NCI-H460 (cell line): ENCODE data around the gene NAA15. TPM values are rescaled to one million over a fixed set of nuclear protein-coding genes. Genes with fewer than 3 reads are reported as not detected.
A peak's percentile ranks its signal among the peaks of the same experiment; 100 is the strongest.
"Not testable (repeated sequence)": the region's sequence is repeated elsewhere in the genome, so short reads cannot be mapped to it uniquely, and the experiment has no call there.

Source experiments
- DNase-seq: peaks from one replicate; pipeline ENCODE4 v3.0.0-alpha.2; 2016; ENCODE audit warnings: low read depth; ENCODE audit errors: extremely low read depth
- total RNA-seq: library from RNA; depleted of rRNA; stranded (reverse); fragments of >200 nt; shearing (Covaris generic); gene quantifications from 2 replicates; pipeline ENCODE4 v1.2.3, GENCODE V29; 2014

Gene NAA15
- total RNA-seq, 1 experiment from 2014 or later: 45.8 TPM

DNA sequence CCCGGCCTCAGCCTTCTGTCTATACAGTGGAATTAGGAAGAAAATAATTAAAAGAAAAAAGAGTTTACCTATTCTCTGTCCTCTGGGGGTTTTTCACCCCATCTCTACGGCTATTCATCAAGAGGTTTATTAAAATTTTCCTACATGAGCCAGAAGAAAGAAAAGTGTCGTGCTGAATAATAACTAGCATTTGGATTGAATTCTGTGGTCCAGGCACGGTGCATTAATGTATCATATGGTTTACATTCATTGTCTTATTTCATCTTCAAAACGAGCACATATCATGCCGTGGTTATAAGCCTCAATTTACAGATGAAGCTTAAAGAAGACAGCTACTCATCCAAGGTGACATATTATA, 5.4 kb upstream of the NAA15 start:
- no peak for DNase-seq

DNA sequence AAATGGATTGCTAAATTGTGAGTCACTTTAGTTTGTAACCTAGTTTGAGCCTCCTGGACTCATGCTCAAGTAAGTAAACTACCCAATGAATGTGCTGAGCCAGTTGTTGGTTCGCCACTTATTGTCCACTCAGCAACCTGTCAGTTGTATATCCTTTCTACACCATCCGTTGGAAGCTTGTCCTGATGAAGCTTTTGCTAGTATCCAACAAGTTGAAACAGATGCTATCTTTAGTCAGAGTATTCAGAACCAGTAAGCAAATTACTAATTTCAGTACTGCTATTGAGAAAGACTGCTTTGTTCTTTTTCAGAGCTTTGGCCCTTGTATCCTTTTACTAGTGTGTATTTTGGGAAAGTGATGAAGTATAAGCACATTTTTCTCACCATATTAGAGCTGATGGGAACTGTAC, 4.3 kb upstream of the NAA15 start:
- no peak for DNase-seq

DNA sequence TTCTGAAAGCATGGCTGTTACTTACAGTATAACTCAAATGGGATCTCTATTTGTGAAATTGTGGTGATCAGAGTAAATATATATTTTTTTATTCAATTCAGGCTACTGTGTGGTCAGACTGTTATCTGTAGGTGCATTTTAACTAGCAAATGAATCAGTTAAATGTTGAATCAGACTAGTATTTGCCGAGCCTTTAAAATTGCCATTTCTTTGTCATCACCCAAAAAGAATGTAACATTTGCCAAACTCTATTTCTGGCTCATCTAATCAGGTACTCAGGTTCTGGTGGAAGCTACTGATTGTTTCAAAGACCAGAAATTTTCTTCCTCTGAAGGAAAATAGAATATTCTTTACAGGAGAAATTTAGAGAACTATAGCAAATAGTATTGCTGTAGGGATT, 1.8 kb upstream of the NAA15 start:
- no peak for DNase-seq

DNA sequence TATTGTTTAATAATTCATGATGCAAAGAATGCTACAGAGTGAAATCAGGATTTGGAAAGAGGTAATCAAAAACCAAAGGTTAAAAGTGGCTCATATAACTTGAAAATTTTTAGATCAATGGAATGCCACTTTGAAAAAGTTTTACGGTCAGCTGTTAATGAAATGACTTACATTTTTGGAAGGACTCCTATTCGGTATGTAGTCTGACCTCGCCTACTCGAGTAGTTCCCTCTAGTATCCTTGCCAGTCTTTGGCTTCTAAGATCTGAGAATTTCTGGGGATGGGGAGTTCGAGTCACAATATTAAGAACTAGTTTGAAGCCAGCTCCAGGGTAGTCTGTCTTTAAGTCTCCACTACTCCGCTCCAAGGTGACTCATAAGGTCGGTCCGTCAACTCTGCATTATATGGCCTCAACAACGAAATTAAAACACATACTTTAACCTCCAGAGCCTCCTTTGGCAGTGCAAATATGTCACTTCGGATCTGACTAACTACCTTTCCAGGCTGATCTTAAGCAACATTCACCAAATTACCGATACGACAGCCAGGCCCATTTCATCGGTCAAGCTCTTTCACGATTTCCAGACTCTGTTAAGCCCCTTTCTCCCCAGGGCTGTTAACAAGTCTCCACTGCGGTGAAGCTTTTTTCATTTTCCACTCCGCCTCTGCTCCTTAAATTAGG, 733 bp upstream of the NAA15 start:
- DNase-seq: peak; percentile 14

DNA sequence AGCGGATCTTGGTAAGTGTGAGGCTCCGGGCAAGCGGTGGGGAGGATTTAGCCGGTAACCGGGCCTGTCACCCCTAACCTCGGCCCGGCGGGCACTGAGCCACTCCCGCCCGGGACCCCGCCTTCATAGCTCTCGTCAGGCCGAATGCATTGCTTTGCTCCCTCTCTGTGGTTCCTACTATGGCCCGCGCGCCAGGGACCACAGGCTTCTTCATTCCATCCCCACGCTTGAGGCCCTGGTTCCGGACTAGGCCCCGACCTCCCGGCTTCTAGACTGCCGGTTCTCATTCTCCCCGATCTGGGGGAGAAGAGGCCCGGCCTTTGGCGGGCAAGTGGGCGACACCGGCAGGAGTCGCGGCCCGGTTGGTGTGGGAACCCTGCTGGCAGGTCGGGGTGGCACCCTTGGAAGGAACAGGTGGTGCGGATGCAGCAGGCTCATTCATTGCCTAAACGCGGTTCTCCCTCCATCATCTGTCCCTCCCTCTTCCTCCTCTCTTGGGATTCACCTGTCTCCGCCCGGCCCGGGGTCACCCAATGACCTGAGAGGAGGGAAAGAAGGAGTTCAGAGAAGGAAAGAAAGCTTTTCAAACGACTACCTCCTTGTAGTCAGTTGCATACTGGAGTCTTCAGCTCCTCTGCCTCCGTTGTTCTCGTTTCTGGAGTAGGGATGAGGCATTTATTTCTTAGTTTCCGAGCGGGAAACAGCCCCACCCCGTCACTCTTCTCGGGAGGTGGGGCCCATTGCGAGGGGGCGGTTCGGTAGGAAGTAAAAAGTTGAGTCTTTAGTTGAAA, 711 bp downstream of the NAA15 start, which contains the start of gene NDUFC1:
TSS of gene NDUFC1 (minus strand) at position 657 of the 791 bp plus-strand sequence. CDS start 6,679 bp downstream, outside the sequence.
- no peak for DNase-seq

DNA sequence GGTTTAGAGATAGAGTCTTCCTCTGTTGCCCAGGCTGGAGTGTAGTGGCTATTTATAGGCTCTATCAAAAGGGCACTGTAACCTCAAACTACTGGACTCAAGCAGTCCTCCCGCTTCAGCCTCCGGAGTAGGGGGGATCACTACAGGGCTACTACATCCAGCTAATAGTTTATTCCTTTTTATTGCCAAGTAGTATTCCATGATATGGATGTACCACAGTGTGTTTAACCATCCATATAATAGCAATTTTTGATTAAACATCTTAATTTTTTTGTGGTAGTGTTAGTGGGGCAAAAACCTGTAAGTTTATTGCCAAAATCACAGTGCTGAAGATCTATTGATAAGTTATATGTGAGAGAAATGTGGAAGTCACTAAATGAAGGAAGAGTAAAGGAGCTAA, 3.6 kb downstream of the NAA15 start:
- no peak for DNase-seq

DNA sequence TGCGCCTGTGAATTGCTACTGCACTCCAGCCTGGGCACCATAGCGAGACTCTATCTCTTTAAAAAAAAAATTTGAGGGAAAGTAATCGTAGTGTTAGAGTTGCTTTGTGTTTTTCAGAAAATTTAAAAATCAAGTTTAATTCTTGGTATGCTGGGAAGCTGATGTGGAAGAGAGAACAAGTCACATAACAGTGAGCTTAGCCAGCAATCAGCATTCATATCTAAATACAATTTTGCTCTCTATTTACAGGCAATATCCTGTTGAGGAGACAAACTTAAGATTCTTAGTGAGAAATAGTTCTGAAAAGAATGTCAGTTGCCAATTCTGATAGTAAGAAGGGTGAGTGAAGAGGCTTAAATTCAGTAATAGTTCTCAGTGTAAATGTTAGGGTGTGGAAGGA, 10.6 kb downstream of the NAA15 start:
- no peak for DNase-seq

DNA sequence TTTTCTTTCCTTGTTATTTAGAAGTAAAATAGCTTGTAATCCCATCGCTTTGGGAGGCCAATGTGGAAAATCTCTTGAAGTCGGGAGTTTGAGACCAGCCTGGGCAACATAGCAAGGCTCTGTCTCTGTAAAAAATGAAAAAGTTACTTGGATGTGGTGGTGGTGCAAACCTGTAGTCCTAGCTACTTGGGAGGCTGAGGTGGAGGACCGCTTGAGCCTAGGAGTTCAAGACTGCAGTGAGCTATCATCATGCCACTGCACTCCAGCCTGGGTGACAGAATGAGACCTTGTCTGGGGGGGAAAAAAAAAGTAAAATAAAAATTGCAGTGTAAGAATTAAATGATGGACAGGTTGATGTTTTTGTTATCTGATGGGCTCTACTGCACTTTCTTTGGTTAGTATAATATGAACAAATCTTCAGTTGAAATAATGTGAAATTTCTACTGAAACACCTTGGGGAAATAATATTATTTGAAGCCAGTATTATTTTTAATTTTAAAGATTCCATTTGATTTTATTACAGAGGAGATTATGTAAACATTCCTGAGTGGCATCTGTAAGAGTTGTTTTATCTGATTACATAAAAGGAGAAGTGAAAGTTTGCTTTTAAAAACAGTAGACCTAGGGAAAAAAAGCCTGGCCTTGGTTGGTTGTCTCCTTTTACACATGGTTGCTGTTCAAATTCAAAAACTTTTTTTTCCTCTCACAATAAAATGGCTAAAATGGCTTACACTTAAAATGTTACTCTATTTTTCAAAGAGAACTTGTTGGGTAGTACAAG, 11.4 kb downstream of the NAA15 start:
- DNase-seq: no peak

DNA sequence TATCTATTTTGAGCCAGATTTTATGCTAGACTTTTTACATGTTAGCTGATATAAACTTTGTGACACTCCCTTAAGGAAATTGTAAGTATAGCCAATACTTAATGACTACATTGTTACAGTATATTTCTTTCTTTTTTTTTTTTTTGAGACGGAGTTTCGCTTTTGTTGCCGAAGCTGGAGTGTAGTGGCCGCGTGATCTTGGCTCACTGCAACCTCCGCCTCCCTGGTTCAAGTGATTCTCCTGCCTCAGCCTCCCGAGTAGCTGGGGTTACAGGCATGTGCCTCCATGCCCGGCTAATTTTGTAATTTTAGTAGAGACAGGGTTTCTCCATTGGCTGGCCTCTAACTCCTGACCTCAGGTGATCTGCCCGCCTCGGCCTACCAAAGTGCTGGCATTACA, 12.1 kb downstream of the NAA15 start:
- DNase-seq: not testable (repeated sequence)

DNA sequence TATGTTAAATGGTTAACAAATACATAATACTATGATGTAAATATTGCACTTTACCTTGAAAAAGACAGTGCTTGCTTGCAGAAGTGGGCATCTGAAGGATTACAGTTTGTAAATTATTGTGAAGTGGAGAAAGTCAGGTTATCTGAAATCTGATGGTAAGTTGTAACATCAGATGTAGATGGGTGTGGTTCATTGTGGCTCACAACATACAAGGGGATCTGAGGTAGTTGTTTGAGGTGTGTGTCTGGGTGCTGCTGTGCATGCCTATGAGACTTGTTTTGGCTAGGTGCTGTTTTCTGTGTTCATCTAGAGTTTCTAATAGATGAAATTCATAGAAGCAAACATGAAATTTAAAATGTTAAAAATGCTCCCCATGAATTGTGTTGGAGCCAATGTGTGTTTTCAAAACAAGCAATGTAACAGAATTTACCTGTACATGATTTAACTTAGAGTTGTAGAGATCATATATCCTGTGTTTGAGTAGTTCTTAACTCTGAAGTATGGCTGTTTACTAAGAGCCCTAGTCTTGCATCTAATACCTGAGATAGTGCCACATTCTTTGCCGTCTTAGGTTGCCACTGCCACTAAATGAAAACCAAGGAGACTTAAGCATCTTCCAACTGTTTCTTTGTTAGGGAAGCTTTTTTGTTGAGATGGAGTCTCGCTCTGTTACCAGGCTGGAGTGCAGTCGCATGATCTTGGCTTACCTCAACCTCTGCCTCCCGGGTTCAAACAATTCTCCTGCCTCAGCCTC, 12.9 kb downstream of the NAA15 start:
- no peak for DNase-seq

DNA sequence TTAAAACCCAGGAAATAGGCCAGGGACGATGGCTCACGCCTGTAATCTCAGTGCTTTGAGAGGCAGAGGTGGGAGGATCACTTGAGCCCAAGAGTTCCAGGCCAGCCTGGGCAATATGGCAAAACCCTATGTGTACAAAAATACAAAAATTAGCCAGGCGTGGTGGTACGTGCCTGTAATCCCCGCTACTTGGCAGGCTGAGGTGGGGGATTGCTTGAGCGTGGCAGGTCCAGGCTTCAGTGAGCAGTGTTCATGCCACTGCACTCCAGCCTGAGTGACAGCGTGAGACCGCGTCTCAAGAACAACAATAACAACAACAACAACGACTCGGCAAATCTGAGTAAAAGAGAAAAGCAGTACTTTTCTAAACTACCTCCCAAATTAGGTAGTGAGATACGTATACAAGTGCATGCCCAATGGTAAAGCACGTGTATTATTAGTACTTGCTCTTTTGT, 13.9 kb downstream of the NAA15 start:
- DNase-seq: no peak

DNA sequence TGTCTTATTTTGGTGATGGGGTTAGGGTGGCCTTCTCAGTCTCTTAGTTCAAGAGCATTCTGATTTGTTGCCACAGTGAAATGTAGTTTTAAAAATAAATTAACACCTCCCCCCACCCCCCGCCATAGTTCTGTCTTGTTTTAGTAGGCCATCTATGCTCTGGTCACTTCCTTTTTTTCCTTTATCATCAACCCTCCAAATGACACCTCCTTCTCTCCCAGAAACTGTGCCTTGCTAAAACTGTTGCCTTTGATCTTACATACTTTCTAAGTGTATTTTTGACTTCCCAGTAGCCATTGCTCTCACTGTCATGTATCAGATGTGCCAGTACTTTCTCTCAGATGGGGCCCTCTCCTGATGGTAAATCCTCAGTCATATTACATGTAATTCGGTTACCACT, 15.4 kb downstream of the NAA15 start:
- DNase-seq: no peak

DNA sequence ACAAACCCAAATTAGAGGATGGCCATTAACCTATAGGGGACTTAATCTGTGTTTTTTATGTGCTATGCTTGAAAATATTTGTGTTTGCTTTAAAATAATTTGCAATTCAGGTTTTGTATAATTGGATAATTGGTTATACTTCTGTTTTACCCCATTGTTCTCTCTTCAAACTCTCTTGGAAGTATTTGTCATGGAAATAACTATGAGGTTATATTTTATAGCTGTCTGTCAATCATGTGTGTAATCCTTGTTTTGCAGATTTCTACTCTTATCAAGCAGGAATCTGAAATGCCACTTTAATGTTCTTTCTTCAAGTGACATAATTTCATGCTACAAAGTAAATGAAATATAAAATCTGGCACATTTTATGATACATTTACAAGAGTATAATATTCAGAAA, 16.3 kb downstream of the NAA15 start:
- no peak for DNase-seq

DNA sequence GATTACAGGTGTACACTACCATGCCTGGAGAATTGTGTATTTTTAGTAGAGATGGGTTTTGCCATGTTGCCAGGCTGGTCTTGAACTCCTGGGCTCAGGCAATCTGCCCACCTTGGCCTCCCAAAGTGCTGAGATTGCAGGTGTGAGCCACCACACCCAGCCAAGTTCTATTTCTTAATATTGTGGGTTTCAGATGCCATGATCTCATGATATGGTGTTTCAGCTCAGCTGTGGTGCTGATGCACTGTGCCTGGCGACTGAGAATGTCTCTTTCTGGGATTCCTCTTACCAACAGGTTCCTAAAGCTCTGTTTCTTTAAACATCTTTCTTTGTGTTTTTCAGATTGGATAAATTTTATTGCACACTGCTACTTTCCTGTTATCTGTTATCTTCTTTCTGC, 18.3 kb downstream of the NAA15 start:
- DNase-seq: no peak

DNA sequence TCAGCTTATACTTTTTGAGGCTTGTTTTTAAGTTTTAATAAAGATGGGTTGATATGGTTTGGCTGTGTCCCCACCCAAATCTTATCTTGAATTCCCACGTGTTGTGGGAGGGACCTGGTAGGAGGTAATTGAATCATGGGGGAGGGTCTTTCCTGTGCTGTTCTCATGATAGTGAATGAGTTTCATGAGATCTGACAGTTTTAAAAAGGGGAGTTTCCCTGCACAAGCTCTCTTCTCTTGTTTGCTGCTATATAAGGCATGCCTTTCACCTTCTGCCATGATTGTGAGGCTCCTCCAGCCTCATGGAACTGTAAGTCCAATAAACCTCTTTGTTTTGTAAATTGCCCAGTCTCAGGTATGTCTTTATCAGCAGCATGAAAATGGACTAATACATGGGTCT, 20.8 kb downstream of the NAA15 start:
- DNase-seq: not testable (repeated sequence)

DNA sequence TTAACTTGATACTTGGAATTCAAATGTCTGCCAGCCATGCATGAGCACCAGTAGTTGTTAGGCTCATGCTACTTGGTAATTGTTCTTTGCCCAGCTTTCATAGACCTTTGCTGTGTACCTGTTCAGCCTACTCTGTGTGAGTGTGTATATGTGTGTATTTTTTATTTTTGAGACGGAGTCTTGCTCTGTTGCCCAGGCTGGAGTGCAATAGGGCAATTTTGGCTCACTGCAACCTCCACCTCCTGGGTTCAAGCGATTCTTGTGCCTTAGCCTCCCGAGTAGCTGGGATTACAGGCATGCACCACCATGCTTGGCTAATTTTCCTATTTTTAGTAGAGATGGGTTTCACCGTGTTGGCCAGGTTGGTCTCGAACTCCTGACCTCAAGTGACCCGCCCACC, 21.2 kb downstream of the NAA15 start:
- not testable (repeated sequence) for DNase-seq

DNA sequence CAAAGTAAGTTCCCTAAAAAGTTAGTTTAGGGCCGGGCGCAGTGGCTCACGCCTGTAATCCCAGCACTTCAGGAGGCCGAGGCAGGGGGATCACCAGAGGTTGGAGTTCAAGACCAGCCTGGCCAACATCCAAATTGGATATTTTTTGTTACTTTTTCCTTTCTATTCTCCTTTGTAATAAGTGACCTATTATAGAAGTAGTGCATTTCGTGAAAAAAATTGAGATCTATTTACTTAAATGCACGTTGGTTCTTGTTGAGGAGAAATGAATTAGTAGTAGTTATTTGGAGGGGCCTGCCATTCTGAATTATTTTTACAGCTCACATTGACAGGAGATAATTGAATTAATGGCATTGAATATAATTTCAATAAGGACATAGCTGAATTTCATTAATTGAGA, 23.3 kb downstream of the NAA15 start:
- DNase-seq: no peak

DNA sequence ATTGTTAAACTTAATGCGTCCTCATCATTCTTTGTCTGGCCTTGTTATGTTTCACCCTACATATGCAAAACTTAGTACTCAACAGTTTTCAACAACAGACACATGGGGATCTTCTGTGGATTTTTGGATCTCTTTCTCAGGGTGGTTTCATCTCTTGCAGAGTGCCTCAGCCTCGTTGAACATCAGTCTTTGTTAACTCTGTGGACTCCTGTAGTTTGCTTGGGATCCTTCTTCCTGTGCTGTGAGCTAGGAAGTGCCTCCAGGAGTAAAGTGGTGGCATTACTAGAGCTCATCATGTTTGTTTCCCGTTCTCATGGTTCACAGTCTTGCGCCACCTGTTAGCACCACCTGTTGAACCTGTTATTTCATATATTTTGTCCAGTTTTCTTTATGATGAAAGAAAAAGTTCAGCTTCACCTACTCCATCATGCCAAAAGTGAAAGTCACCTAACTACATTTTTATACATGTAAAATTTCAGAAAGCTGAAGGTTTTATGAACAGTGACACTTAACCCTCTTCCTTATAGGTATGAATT, 28.4 kb downstream of the NAA15 start:
- no peak for DNase-seq

DNA sequence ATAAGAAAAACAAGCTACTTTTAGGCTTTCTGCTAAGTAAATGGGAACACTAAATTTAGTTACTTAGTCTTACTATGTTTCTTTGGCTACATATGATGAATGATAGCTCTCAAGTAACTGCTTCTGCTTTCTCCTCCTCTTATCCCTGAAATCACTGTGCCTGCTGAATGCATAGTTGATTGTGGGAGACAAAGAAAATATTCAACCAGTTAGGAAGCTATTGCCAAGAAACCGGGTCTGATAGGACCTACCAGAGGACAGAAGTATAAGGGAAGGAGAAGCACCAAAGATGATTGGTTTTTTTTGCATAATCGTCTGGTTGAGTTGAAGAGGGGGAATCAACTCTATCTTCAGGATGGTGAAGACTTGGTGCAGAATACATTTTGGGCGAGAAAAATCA, 29.0 kb downstream of the NAA15 start:
- no peak for DNase-seq

DNA sequence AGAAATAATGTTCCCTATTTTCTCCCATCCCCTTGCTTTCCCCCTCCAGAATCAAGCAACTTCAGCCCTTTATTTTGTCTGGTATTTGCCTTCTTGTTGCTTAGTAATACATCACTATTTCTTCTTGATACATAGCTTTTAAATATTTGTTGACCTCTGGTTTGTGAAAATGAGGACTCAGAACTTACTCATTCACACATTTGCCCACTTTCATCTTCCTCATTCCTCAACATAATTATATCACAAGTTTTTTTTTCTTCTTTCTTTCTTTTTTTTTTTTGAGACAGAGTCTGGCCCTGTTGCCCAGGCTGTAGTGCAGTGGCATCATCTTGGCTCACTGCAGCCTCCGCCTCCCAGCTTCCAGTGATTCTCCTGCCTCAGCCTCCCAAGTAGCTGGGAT, 29.9 kb downstream of the NAA15 start:
- DNase-seq: no peak
